Measurements from ENCODE around the gene MGAT5. TPM values are rescaled to one million over a fixed set of nuclear protein-coding genes. Genes with fewer than 3 reads are reported as not detected.

MGAT5 gene
- total RNA-seq, 4 donors from 2014 or later = 28.3 to 52.3 (median 40.4) TPM

GRCh38 chr2:134312482-134312881 is 58.6 kb downstream of the MGAT5 start:
- ATAC-seq (ENCODE audit: low FRiP score) (no peak), DNase-seq (ENCODE audit: low spot score) (no peak)
- TF ChIP-seq, protein P1, sequence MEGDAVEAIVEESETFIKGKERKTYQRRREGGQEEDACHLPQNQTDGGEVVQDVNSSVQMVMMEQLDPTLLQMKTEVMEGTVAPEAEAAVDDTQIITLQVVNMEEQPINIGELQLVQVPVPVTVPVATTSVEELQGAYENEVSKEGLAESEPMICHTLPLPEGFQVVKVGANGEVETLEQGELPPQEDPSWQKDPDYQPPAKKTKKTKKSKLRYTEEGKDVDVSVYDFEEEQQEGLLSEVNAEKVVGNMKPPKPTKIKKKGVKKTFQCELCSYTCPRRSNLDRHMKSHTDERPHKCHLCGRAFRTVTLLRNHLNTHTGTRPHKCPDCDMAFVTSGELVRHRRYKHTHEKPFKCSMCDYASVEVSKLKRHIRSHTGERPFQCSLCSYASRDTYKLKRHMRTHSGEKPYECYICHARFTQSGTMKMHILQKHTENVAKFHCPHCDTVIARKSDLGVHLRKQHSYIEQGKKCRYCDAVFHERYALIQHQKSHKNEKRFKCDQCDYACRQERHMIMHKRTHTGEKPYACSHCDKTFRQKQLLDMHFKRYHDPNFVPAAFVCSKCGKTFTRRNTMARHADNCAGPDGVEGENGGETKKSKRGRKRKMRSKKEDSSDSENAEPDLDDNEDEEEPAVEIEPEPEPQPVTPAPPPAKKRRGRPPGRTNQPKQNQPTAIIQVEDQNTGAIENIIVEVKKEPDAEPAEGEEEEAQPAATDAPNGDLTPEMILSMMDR (IDR thresholded peaks at IDR 0.05) = no peak

- TF ChIP-seq, protein P1 (IDR thresholded peaks at IDR 0.05) = no peak
- ATAC-seq (ENCODE audit: low FRiP score) (no peak), DNase-seq (ENCODE audit: low spot score) (no peak)
Observed at GRCh38 chr2:134314202-134314601, 60.3 kb downstream of the MGAT5 start.

GRCh38 chr2:134314681-134315368 is 61.0 kb downstream of the MGAT5 start:
- ATAC-seq (ENCODE audit: low FRiP score) (no peak), DNase-seq (ENCODE audit: low spot score) (no peak)
- TF ChIP-seq, protein P1 (IDR thresholded peaks at IDR 0.05) = no peak

- TF ChIP-seq, protein P1 (IDR thresholded peaks at IDR 0.05) = no peak
- ATAC-seq (ENCODE audit: low FRiP score) (no peak), DNase-seq (ENCODE audit: low spot score) (no peak)
Observed at GRCh38 chr2:134315471-134315870, 61.6 kb downstream of the MGAT5 start.

GRCh38 chr2:134319596-134320254 is 65.9 kb downstream of the MGAT5 start:
- DNase-seq (ENCODE audit: low spot score) = no peak
- TF ChIP-seq, protein P1 (IDR thresholded peaks at IDR 0.05) = no peak
- ATAC-seq (ENCODE audit: low FRiP score) = no peak

DNA sequence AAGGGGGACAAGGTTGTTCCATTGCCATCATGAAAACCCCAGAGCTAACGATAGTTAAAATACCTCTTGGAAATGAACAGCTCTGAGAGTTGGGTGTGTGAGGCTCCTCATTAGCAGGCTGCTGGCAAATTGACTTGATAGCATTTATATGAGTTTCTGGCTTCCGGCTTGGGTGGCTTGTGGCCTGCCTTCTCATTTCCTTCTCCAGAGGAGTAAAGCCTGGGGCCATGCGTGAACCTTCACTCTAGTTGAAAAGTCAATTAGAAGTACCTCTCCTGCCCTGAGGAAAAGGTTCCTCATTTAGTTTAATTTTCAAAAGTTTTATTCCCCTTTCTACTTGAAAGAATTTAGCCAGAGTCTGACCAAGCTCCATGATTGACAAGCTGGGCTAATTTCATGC is 67.1 kb downstream of the MGAT5 start:
- TF ChIP-seq, protein P1 (IDR thresholded peaks at IDR 0.05) = no peak
- no peak for DNase-seq (ENCODE audit: low spot score)

GRCh38 chr2:134323777-134324176 is 69.9 kb downstream of the MGAT5 start:
- DNase-seq (ENCODE audit: low spot score) (no peak), ATAC-seq (ENCODE audit: low FRiP score) (no peak)
- TF ChIP-seq, protein P1 (IDR thresholded peaks at IDR 0.05) = no peak

More for the DNA sequence above, 67.1 kb downstream of the MGAT5 start:
- ATAC-seq (ENCODE audit: low FRiP score) = no peak
